Hippocampal formation (tissue), 2 donors: Measurements from ENCODE around the gene THSD4.
"Not testable (repeated sequence)": the region's sequence is repeated elsewhere in the genome, so short reads cannot be mapped to it uniquely, and the experiment has no call there.

ENCODE experiments used
- DNase-seq, 2 donors: peaks; one replicate each; lab custom pipeline; 2025; lab: John Stamatoyannopoulos, UW

The THSD4 gene

DNA sequence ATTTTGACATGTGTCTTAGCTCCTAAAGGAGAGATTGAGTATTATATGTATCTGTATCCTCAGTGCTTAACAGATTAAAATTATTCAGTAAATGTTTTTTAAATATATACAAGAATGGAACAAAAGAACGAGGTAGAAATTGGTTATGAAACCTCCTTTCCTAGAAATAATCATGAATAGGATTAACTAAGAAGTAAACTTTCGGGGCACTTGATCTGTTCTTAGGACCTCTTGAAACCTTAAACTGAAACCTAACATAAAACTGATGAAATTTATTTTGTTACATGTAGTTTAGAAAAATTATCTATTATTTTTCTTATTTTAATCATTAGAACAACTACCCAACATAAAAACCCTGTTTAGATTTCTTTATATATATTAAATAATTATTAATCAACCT lies 311.5 kb downstream of the THSD4 start:
- no peak for DNase-seq

DNA sequence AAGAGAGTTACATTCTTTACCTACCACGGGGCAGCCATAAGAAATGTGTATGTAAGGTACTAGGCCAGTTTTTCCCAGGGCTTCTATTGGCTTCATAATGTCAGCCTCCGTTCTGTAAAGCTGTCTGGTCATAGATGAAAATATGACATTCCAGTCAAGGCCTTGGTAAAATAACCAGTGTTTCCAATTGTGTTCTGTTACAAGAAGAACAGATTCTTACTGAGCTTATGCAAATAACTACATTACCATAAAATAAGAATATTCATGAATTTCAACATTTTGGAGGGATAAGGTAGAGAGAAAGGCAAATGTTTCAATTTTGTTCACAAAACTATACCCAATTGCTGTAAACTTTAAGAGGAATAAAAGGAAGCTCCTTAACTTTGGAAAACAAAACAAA lies 315.5 kb downstream of the THSD4 start:
- DNase-seq, result no peak

DNA sequence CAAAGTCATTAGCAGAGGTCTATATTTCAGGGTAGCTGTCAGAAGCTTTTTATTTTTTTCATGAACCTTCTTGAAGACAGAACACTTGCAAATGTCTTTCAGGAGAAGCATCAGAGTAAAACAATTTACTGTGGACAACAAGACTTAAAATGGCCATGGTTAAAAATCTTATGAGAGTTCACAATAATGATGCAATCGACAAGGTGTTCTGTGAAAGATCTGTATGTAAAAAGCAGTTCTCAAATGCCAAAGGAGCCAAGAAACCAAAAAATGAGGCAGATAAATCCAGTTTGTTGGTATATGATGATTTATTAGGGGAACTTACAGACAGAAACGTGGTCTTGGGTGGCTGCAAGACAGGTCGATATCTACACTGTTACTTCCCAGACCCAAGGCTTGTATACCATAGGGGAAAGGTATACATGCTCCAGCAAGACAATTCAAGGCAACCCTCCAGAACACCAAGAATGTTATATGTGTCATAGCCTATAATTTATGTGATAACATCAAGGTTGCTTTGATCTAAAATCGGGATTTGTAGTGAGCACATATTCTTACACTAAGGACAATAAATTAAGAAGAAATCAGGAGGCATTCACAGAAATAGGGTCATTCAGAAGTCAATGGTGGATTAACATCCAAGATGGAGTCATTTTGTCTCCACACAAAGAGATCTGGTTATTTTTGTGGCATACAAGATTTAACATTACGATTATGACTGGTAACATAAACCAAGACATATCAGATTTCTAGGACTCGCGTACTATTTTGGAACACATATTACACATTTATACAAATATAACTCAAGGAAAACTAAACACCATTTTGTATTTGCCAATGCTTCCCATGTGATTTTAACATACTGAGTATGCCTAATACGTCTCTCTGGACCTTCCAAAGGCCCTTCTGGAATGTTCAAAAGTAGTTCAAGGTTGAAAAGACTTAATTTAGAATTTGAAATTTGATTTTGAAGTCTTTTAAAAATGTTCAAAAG lies 316.4 kb downstream of the THSD4 start:
- no peak for DNase-seq

DNA sequence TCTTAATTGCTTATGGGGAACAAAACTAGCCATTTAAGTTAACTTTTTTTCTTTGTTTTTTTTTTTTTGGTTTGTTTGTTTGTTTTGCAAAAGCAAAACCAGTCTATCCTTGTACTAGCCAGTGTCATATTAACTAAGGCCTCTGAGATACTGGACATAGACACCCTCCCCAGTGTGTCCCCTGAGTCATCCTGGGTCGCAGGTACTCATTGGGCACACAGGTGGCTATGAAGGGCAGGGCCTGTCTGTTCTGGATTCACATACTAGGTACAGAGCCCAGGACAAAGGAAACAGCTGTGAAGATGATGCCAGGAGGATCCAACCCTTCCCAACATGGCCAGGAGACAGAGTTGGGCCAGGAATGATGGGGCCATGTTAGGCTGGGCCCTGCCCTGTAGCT lies 318.1 kb downstream of the THSD4 start:
- DNase-seq, result no peak

DNA sequence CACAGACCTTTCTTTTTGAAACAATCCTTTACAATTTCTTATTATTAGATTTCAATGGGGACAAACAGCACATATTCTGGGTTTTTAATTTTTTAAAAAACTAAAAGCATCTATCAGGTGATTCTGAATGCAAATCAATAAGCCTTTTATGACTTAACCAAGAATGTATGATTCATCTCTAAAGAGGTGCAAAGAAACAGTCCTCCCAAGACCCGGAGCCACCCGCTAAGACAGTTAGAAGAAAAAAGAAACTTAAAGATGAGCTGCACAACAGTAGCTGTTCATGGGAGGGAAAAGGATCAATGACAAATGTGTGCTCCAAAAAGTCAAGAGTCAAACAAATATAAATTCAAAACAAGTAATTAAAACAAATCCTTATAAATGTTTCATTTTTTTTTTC lies 319.5 kb downstream of the THSD4 start:
- DNase-seq, result no peak

DNA sequence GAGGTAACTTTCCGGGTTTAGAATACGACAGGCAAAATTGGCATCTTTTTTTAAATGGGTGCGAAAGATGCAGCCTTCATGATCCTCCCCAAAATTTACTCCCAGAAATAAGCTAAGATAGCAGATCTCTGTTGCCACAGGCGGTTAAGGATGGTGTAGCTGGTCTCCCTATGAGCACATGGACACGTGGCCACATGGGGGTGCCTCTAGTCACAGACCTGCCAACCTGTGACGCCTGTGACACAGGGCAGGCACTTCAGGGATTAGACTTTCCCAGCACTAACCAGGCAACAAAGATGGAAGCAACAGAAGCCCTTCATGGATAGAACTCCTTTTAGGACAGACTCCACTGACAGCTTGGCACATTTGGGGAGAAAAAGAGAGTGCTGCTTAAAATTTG lies 320.3 kb downstream of the THSD4 start:
- no peak for DNase-seq

DNA sequence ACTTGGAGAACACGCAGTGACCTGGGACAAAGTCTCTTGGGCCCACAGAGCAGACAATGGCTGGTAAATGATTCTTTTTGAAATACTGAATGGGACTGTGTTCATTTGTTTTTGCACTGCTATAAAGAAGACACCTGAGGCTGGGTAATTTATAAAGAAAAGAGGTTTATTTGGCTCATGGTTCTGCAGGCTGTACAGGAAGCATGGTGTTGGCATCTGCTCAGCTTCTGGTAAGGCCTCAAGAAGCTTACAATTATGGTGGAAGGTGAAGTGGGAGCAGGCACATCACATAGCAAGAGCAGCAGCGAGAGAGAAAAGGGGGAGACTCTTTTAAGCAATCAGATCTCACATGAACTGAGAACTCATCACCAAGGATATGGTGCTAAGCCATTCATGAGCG lies 321.6 kb downstream of the THSD4 start:
- no peak for DNase-seq

DNA sequence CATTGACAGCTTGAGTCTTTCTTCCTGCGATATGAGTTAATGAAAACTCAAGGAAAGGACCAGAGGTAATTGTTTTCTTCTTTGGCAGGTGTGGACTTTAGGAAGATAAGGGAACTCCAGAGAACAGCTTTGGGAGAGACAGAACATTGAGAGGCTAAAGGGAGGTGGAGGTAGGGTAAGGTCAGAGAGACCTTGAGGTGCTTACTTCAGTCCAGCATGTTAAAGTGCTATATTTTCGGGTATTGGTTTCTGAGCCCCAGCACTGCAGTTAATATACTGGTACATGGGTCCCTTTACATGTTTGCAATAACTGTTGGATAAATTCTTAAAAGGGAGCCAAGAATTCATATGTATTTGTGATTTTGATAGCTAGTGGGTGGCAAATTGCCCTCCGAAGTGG lies 322.1 kb downstream of the THSD4 start:
- no peak for DNase-seq

DNA sequence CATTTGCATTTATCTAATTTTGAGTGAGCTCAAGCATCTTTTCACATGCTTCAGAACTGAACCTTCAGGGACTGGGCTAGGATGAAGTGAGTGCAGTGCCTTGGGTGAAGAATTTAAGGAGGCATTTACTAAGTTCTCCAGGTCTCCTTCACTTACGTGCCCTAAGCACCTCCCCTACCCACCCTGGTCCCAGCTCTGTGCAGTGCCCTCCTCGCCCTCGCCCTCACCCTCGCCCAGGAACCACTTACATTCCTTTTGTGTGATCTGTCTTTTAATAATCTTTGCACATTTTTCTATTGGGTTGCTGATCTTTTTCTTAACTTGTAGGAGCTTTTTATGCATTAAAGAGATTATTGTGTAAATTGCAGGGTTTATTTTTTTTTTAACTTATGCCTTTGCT lies 322.6 kb downstream of the THSD4 start:
- no peak for DNase-seq

DNA sequence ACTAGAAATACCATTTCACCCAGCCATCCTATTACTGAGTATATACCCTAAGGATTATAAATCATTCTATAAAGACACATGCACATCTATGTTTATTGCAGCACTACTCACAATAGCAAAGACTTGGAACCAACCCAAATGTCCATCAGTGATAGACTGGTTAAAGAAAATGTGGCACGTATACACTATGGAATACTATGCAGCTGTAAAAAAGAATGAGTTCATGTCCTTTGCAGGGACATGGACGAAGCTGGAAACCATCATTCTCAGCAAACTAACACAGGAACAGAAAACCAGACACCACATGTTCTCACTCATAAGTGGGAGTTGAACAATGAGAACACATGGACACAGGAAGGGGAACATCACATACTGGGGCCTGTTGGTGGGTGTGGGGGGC lies 324.2 kb downstream of the THSD4 start:
- not testable (repeated sequence) for DNase-seq

DNA sequence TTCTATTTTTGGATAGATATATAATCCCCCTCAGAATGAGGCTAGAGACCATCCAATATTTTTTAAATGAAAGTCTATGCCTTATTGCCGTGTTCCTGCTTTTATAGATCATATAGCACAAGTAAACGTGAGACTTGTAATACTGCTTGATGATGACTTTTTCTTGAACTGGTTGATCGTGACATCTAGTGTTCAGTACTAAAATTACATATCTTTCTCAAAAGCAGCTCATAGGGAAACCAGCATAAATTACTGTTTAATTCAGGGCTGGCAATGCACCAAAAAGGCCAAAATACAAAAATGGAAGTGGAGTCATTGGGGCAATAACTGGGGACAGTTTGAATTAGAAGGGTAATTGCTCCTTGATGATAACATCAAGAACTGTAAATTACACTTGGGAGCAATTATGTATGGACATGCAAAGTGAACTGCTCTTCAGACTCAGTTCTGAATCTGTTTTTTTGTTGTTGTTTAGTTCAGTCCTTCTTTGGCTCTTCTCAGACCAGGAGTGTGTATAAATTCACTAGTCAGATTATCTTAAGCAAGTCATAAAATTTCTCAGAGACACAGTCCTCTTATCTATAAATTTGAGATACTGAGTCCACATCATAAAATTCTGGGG lies 325.3 kb downstream of the THSD4 start:
- DNase-seq, result peak in 1 of 2 donors; percentile 81

DNA sequence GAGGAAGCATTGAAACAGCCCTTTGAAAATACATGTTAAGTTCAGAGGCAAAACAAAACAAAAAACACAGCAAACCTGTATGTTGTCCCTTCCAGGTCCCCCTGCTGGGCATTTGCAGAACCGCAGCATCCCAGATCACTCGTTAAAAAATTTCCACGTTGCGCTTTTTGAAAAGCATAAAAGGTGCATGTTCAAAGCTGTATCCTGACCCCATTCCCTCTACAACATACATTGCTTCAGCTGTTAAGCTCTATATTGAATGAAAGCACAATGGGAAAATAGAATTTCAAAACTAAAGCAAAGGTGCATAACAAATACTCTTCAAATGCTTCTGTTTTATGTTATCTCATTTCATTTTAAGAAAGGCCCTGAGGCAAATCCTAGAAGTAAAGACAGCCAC lies 328.3 kb downstream of the THSD4 start:
- DNase-seq, result no peak

DNA sequence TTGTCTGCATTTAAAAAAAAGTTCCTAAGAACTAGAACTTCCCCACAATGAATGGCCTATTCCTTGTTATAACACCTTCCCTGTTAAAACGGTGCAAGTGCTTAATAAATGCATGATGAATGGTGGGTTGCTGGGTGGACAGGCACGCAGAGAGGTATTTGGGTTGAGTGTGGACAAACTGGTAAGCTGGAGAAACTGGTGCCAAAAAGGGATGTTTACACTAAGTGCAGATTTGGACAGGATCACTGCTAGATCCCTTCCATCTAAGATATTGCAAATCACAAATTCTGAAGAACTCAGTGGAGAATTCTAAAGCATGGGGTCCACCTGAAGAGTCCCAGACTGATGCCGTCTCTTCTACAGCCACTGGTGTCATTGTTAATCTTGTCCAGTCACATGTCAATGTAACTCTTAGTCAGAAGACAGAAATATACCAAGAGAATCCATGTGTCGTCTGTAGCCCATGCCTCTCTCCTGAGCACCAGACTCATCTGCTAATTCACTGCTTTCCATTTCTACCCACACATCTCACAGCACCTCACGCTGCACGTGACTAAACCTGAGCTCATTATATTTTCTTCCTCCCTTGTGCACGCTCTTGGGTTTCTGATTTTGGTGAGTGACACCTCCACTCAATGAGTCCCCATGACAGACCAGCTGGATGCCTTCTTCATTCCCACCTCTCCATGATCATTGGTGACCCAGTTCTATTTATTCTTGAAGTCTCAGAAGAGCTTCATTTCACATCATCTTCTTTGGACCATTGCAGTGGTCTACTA lies 328.9 kb downstream of the THSD4 start:
- no peak for DNase-seq

DNA sequence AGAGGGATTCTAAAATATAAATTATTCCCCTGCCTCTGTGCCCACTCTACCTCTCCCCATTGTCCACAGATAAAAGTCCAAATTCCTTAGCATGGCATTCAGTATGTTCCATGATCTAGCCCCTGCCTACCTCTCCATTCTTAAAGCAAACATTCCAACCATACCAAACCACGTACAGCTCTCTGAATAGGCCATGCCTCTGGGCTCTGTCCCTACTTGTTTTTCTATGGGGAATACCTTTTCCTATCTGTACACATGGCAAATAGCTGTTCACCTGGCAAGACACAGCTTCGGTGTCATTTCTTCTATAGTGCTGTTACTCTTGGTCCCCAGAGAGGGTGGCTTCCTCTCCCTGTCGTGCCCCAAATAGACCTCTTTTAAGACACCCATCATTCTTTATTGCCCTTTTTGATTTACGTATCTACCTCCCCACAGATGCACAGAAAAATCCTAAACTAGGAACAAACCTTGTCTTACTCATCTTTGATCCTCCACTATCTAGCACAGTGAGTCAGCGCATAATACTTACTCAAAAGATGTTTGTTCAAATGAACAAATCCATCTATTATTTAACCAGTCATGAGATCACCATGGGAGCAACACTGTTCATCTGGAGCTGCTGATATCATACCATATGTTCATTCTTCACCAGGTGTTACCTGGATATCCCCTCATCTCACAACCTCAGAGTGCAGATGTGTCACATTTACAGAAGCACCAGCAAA lies 329.8 kb downstream of the THSD4 start:
- DNase-seq, result no peak

DNA sequence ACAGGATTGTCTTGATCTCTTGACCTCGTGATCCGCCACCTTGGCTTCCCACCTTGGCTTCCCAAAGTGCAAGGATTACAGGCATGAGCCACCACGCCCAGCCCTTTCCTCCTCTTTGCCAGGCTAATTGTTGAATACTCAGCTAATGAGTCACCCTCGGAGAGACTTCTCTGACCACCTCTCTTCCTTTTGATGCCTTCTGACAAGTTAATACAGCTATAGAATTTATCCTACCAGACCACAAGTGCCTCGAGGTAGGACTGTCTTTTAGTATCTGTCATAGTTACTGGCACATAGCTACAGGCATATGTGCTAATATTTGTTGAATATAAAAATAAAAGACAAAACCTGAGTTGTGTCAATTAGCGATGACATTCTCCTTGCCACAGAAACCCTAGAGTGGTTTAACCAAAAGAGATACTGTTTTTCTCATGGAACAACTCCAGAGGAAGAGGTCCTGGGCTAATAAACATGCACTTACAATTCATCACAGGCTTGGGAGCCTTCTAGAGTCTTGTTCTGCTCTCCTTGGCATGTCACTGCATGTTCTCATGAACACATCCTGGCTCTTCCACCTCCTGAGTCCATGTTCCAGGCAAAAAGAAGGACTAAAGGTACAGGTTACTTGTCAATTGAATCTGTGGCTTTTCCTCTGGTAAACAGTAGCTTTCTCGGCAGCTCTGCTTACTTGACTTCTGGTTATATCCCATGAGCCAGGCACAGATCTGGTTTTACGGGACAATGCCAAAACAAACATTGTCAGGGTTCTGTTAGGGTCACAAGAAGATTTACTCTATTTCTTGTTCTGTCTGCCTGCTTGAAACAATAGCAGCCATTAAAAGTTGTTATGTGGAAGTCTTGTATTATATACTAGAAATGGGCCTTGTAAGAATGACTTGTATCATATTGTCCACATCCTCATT lies 332.3 kb downstream of the THSD4 start:
- DNase-seq, result no peak

DNA sequence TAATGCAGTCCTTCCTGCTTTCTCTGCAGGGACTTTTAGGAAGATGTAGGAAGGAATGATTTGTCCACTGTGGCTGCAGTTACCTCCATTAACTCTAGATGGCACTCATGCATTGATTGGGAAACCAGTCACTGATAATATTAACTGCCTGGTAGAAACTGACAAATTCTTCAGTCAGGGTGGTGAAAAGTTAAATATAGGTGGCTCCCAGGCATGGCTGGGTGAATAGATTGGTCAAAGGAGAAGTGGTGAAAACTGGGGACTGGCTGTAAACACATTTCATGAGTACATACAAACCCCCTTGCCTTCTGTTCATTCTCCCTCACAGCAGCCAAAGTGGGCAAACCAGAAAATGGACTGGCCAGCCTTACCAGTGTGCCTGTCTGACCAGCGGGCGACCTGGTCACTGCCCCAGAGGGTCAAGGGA lies 333.4 kb downstream of the THSD4 start:
- DNase-seq, result peak; percentile 3 to 26

DNA sequence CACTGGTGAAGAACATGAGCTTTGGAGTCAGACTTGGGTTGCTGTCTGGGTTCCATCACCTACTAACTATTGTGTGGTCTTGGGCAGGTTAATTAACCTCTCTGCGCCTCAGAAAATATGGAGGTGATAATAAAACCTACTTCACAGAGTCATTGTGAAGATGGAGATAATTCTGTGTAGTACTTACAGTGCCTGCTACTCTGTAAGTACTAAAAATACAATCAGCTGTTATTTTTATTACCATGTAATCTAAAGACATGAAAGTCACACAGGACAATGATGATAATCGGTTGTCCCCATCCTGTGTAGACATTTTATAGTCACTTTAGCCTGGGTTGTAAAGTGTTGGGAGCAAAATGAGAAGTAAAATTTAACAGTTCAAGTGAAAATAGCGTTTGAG lies 334.1 kb downstream of the THSD4 start:
- DNase-seq, result no peak

DNA sequence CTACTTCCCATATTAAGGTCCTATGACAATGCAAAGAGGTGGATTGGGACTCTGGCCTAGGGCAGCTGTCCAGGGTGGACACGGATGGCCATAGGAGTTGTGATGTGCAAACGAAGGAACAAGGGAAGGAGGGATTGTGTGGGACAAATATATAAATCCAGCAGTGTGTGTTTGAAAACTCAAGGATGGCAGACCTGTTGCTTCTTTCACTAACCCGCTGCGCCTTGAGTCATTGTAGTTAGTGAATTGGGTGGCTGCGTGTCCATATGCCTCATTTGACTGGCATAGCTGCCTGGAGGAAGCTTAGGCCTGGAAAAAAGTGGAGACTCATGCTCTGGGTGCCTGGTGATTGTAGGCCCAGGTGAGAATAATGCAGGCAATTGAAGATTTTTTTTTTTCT lies 334.7 kb downstream of the THSD4 start:
- DNase-seq, result no peak

DNA sequence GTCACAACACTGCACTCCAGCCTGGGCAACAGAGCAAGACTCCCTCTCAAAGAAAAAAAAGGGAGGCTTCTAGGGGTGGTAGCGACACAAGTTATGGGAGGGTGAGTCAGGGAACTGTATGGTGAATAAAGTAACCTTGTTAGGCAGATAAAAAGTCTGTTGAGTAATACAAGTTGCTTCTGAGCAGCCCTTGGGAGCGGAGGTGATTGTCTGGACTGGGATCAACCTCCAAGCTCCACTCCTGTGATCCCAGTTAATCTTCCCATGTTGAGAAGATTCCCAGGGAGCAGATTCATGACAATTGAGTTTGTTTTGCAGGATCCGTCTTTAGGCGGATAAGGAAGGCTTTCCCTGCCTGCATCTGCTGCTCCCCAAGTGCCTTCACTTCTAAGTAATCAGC lies 335.9 kb downstream of the THSD4 start:
- DNase-seq, result no peak

DNA sequence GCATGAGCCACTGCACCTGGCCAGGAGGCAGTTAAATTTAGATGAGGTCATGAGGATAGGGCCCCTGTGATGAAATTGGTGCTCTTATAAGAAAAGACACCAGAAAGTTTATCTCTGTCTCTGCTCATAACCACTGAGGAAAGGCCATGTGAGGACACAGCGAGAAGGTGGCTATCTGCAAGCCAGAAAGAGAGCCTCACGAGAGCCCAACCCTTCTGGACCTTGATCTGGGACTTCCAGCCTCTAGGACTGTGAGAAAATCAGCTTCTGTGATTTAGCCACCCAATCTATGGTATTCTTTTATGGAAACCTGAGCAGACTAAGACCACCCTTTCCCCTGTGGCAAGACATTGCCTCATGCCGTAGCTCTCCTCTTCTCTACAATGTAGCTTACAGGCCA lies 337.6 kb downstream of the THSD4 start:
- no peak for DNase-seq

DNA sequence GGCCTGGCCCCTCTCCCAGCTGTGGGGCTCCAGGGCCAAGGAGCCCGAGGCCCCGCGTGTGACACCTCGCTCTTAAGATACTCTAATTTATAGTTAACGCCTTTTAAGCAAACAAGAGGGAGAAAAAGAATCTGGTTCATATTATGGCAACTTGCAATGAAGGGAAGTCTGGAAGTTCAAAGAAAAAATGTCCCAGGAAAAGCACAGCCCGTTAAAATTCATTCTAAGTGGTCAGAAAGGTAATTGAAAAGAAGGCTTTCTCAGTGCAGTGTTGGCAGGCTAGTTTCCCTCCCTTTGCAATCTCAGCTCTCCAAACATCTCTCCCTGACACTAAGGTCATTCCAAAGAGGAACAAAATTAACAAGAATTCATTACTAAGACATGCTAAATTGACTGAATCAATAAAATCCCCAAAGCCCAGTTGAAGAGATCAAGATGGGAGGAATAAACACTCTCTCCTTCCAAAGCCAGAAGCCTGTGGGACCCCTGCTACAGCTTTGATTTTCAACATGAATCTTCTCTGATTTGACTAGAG lies 339.3 kb downstream of the THSD4 start:
- DNase-seq, result no peak
